Stomach (tissue), 9 donors: ENCODE data around the gene DNAI7. TPM values are rescaled to one million over a fixed set of nuclear protein-coding genes. Genes with fewer than 3 reads are reported as not detected.

Experiments used
- DNase-seq, 2 donors: peaks; one replicate each; pipeline versions ENCODE4 v3.0.0 to v3.0.0-alpha.2; 2013 to 2019
- H3K27ac ChIP-seq, 5 donors: fragments of 200-600 bp in 4 of 5; sonication (generic) in 4 of 5; one replicate each; pipeline ENCODE4 v1.5.1; 2013 to 2019; ENCODE audit warnings: mild to moderate bottlenecking in 1 of 5, moderate library complexity in 1 of 5
- H3K27me3 ChIP-seq, 3 donors: fragments of 200-600 bp; sonication (generic); one replicate each; pipeline ENCODE4 v1.5.1; 2017 to 2019; ENCODE audit warnings: mixed run types in 1 of 3
- H3K36me3 ChIP-seq, 4 donors: fragments of 200-600 bp; sonication (generic); 1 replicate in 3 of 4; 2 replicates in 1 of 4; pipeline ENCODE4 v1.5.1; 2016 to 2019
- H3K4me1 ChIP-seq, 4 donors: fragments of 200-600 bp; sonication (generic); one replicate each; pipeline ENCODE4 v1.5.1; 2016 to 2019
- H3K4me3 ChIP-seq, 4 donors: fragments of 200-600 bp; sonication (generic) in 3 of 4; one replicate each; pipeline ENCODE4 v1.5.1; 2016 to 2019; ENCODE audit warnings: mild to moderate bottlenecking in 1 of 4
- H3K9me3 ChIP-seq, 4 donors: fragments of 200-600 bp; sonication (generic); one replicate each; pipeline ENCODE4 v1.5.1; 2016 to 2019
- CTCF ChIP-seq, 7 experiments: fragments of 450-650 bp in 4 of 7; fragments of 200-600 bp in 3 of 7; sonication (generic) in 3 of 7; IDR thresholded peaks; one replicate each; pipeline ENCODE4 v1.5.1; 2016 to 2019; ENCODE audit warnings: antibody characterized with exemption in 7 of 7, control low read depth in 2 of 7, mild to moderate bottlenecking in 1 of 7
- EP300 ChIP-seq: sonication (generic); formaldehyde crosslinking; IDR thresholded peaks from one replicate; pipeline ENCODE4 v1.6.1; 2017; ENCODE audit warnings: antibody characterized with exemption
- POLR2A ChIP-seq, 4 donors: fragments of 450-650 bp; IDR thresholded peaks; one replicate each; pipeline ENCODE4 v1.6.1; 2016; ENCODE audit warnings: antibody characterized with exemption in 4 of 4, control low read depth in 2 of 4, mild to moderate bottlenecking in 1 of 4, moderate library complexity in 1 of 4
- POLR2AphosphoS5 ChIP-seq, 3 donors: sonication (generic); formaldehyde crosslinking; IDR thresholded peaks; one replicate each; pipeline ENCODE4 v1.6.1; 2016; ENCODE audit warnings: antibody characterized with exemption in 3 of 3
- WGBS, 5 donors: extraction: QIAGEN DNeasy Blood & Tissue Kit in 3 of 5; methylation state at CpG; one replicate each; pipeline versions ENCODE4 v1.1.5 to v1.1.7; 2013 to 2018; 5-methylcytosine and 5-hydroxymethylcytosine counted together
- intact Hi-C: fragments of 100-400 bp; cut with DNase I; formaldehyde crosslinking; loops from one replicate; pipeline ENCODE4 v1.15.1; 2023; ENCODE audit warnings: low total_unique reads
- polyA plus RNA-seq, 3 donors: library from polyadenylated mRNA; stranded (reverse); fragments of 200-250 nt; gene quantifications; one replicate each; pipeline ENCODE4 v1.2.3, GENCODE V29; 2013
- total RNA-seq, 5 donors: library from RNA; depleted of rRNA; stranded (reverse); fragments of >200 nt; gene quantifications; one replicate each; pipeline versions ENCODE4 v1.1.0 to v1.2.3, GENCODE V29; 2014 to 2016
- donor health status: healthy with polysubstance abuse.
- donor health status: Bipolar disorder and iron deficiency.
- donor health status: healthy.

Gene DNAI7
- total and polyA plus RNA-seq, 8 donors, result 0.05 to 2.2 (median 0.37) TPM; not detected in 3

GRCh38 chr12:25200703-25201102 is 5.7 kb upstream of the DNAI7 start:
- Histone ChIP-seq H3K27me3 (no peaks in the 10 kb centered on the region), H3K36me3 (peaks cover 0 to 28% (median 7%) of the 10 kb centered on the region in 4 donors), H3K4me1 (peaks cover 4 to 22% (median 10%) of the 10 kb centered on the region in 4 donors), H3K4me3 (no peak overlapping the region), H3K9me3 (no peaks in the 10 kb centered on the region), H3K27ac (no peak overlapping the region)
- 82 to 91% (median 85%) methylated on average over 1 of the region's 1 CpG for WGBS, 5 donors
- no peak for TF ChIP-seq POLR2AphosphoS5 (IDR thresholded peaks at IDR 0.05)
- TF ChIP-seq CTCF (IDR thresholded peaks at IDR 0.05), result no peak
- no peak for TF ChIP-seq EP300
- no peak for TF ChIP-seq POLR2A (IDR thresholded peaks at IDR 0.05)
- intact Hi-C loops, result no loop called here
- no peak for DNase-seq

GRCh38 chr12:25197608-25198007 is 2.6 kb upstream of the DNAI7 start:
- peaks cover 0 to 8% (median 2%) of the 10 kb centered on the region in 4 donors for H3K36me3 ChIP-seq
- TF ChIP-seq EP300 (no peak), POLR2AphosphoS5 (IDR thresholded peaks at IDR 0.05) (no peak), POLR2A (IDR thresholded peaks at IDR 0.05) (no peak), CTCF (IDR thresholded peaks at IDR 0.05) (no peak)
- intact Hi-C loops, result no loop called here

GRCh38 chr12:25194722-25195055 is 271 bp downstream of the DNAI7 start:
- TF ChIP-seq POLR2AphosphoS5 (IDR thresholded peaks at IDR 0.05), result no peak
- no peak for TF ChIP-seq POLR2A (IDR thresholded peaks at IDR 0.05)
- DNase-seq, result no peak
- Histone ChIP-seq H3K27me3 (no peaks in the 10 kb centered on the region), H3K9me3 (no peaks in the 10 kb centered on the region), H3K4me3 (peak overlapping the region; percentile 58 to 74 (median 70)), H3K27ac (peak overlapping the region; percentile 95 to 97 (median 95)), H3K36me3 (peaks cover 0 to 1% (median under 1%) of the 10 kb centered on the region in 4 donors), H3K4me1 (peaks cover 4 to 25% (median 16%) of the 10 kb centered on the region in 4 donors)
- intact Hi-C loops, result no loop called here
- 7 to 10% (median 8%) methylated on average over 10 to 11 of the region's 11 CpGs for WGBS, 5 donors

More at GRCh38 chr12:25197608-25198007, 2.6 kb upstream of the DNAI7 start:
- no peak overlapping the region for H3K4me3 ChIP-seq
- 60 to 71% (median 64%) methylated on average over 2 of the region's 2 CpGs for WGBS, 5 donors
- DNase-seq, result no peak
- H3K9me3 ChIP-seq, result no peaks in the 10 kb centered on the region
- H3K27ac ChIP-seq, result no peak overlapping the region
- H3K4me1 ChIP-seq, result peaks cover 4 to 32% (median 16%) of the 10 kb centered on the region in 4 donors
- H3K27me3 ChIP-seq, result no peaks in the 10 kb centered on the region

- H3K9me3 ChIP-seq, result no peaks in the 10 kb centered on the region
- peaks cover 4 to 25% (median 16%) of the 10 kb centered on the region in 4 donors for H3K4me1 ChIP-seq
- intact Hi-C loops, result no loop called here
- WGBS, 5 donors, result 22 to 39% (median 26%) methylated on average over 1 of the region's 1 CpG
- no peaks in the 10 kb centered on the region for H3K36me3 ChIP-seq
- H3K4me3 ChIP-seq, result peak overlapping the region; percentile 58 to 74 (median 70)
- H3K27ac ChIP-seq, result peak overlapping the region in 4 of 5 donors; percentile 95 to 97 (median 95)
- H3K27me3 ChIP-seq, result no peaks in the 10 kb centered on the region
- TF ChIP-seq POLR2A (IDR thresholded peaks at IDR 0.05), result no peak
- TF ChIP-seq POLR2AphosphoS5 (IDR thresholded peaks at IDR 0.05), result no peak
- no peak for TF ChIP-seq CTCF (IDR thresholded peaks at IDR 0.05)
- TF ChIP-seq EP300, result no peak
- DNase-seq, result peak in 1 of 2 donors; percentile 26
These were observed 746 bp downstream of the DNAI7 start for GRCh38 chr12:25194214-25194613.

GRCh38 chr12:25190793-25191192 is 4.2 kb downstream of the DNAI7 start:
- DNase-seq, result no peak
- intact Hi-C loops, result no loop called here
- no peaks in the 10 kb centered on the region for H3K9me3 ChIP-seq
- H3K36me3 ChIP-seq, result no peaks in the 10 kb centered on the region
- WGBS, 5 donors, result 91 to 99% (median 94%) methylated on average over 6 of the region's 6 CpGs
- no peak for TF ChIP-seq EP300
- TF ChIP-seq POLR2A (IDR thresholded peaks at IDR 0.05), result no peak
- TF ChIP-seq CTCF (IDR thresholded peaks at IDR 0.05), result no peak
- TF ChIP-seq POLR2AphosphoS5 (IDR thresholded peaks at IDR 0.05), result no peak
- no peak overlapping the region for H3K4me3 ChIP-seq
- no peak overlapping the region for H3K27ac ChIP-seq
- H3K27me3 ChIP-seq, result no peaks in the 10 kb centered on the region
- H3K4me1 ChIP-seq, result peaks cover 0 to 12% (median 6%) of the 10 kb centered on the region in 4 donors
